Measurements from ENCODE around the gene RARB. TPM values are rescaled to one million over a fixed set of nuclear protein-coding genes. Genes with fewer than 3 reads are reported as not detected.

The RARB gene
- total and polyA plus RNA-seq, 2 of the 13 experiments (the other 11 are each of a cell fraction or from before 2014, with no cell fraction given) = 0.16 TPM; not detected in 1

- in situ Hi-C loops (cut with HindIII; ENCODE audit: extremely low pct_ligation_motif_present, low pct_unique_long_range_greater_than_20kb) = no loop called here
- TF ChIP-seq FOXA3 (CRISPR knock-in tag; IDR thresholded peaks at IDR 0.05) = no peak
- TF ChIP-seq ZBTB3 (CRISPR knock-in tag; IDR thresholded peaks at IDR 0.05; ENCODE audit: borderline replicate concordance, low read depth) = no peak
- TF ChIP-seq RORA (CRISPR knock-in tag; IDR thresholded peaks at IDR 0.05) = no peak
- no peak for TF ChIP-seq ZNF660 (CRISPR knock-in tag; IDR thresholded peaks at IDR 0.05; ENCODE audit: borderline replicate concordance, low read depth)
- TF ChIP-seq ZNF329 (CRISPR knock-in tag; IDR thresholded peaks at IDR 0.05; ENCODE audit: low read depth) = no peak
- TF ChIP-seq ZBED4 (CRISPR knock-in tag; IDR thresholded peaks at IDR 0.05; ENCODE audit: borderline replicate concordance) = no peak
- TF ChIP-seq RBAK (CRISPR knock-in tag; IDR thresholded peaks at IDR 0.05) = no peak
- no peak for TF ChIP-seq ZNF678 (CRISPR knock-in tag; IDR thresholded peaks at IDR 0.05)
- TF ChIP-seq KIAA2018 (CRISPR knock-in tag; IDR thresholded peaks at IDR 0.05; ENCODE audit: borderline replicate concordance) = no peak
- TF ChIP-seq KLF6 (CRISPR knock-in tag; IDR thresholded peaks at IDR 0.05) = no peak
These were observed 26.2 kb downstream of the RARB start for GRCh38 chr3:25454005-25454927.

More at GRCh38 chr3:25454005-25454927, 26.2 kb downstream of the RARB start:
- no TSS peak for BruUV-seq (replicated peaks)
- no peak overlapping the region for H3K4me2 ChIP-seq (ENCODE audit: low read depth, low read length)
- H3K36me3 ChIP-seq (replicated peaks in 1 of 2; ENCODE audit: control insufficient read depth in 1 of 2, insufficient read depth in 2 of 2, low read length in 2 of 2) = no peaks in the 10 kb centered on the region
- H3K4me1 ChIP-seq (ENCODE audit: insufficient read depth, low read length) = no peaks in the 10 kb centered on the region
- H4K20me1 ChIP-seq (ENCODE audit: insufficient read depth, low read length) = no peaks in the 10 kb centered on the region
- intact Hi-C loops (cut with micrococcal nuclease; ENCODE audit: unreplicated experiment) = no loop called here
- FAIRE-seq = no peak
- H3K9ac ChIP-seq (ENCODE audit: insufficient read depth, low read depth, low read length) = no peak overlapping the region
- H3K9me3 ChIP-seq (ENCODE audit: low read length) = no peaks in the 10 kb centered on the region
- no peak for DNase-seq (ENCODE audit: low spot score)
- ChIA-PET POLR2A (no interaction called here), CTCF (ENCODE audit: low intra/inter-chr PET ratio, low total read pairs) (no interaction called here)
- H3K27ac ChIP-seq (ENCODE audit: extremely low read length, insufficient read depth, low read length) = no peak overlapping the region
- ATAC-seq = no peak
- no peak overlapping the region for H3K4me3 ChIP-seq (replicated peaks in 1 of 3; ENCODE audit: insufficient read depth in 1 of 3, low read depth in 2 of 3, low read length in 3 of 3)
- no peak overlapping the region for H2AFZ ChIP-seq (ENCODE audit: low read length)
- no peaks in the 10 kb centered on the region for H3K27me3 ChIP-seq (ENCODE audit: control insufficient read depth in 1 of 2, insufficient read depth in 2 of 2, low read length in 2 of 2)
- no peaks in the 10 kb centered on the region for H3K79me2 ChIP-seq (ENCODE audit: insufficient read depth, low read length)
- 55% methylated on average over 16 of the region's 16 CpGs for WGBS (ENCODE audit: low lambda C conversion rate)

Data from HepG2 (cell line).